Ishikawa (cell line): Measurements from ENCODE around the gene FGD5.

Experiments
- EP300 ChIP-seq: IDR thresholded peaks from 2 replicates; pipeline ENCODE4 v1.6.1; 2012; ENCODE audit warnings: borderline replicate concordance
- FOXM1 ChIP-seq: IDR thresholded peaks from 2 replicates; pipeline ENCODE4 v1.6.1; 2012; ENCODE audit warnings: low read depth, borderline replicate concordance

DNA sequence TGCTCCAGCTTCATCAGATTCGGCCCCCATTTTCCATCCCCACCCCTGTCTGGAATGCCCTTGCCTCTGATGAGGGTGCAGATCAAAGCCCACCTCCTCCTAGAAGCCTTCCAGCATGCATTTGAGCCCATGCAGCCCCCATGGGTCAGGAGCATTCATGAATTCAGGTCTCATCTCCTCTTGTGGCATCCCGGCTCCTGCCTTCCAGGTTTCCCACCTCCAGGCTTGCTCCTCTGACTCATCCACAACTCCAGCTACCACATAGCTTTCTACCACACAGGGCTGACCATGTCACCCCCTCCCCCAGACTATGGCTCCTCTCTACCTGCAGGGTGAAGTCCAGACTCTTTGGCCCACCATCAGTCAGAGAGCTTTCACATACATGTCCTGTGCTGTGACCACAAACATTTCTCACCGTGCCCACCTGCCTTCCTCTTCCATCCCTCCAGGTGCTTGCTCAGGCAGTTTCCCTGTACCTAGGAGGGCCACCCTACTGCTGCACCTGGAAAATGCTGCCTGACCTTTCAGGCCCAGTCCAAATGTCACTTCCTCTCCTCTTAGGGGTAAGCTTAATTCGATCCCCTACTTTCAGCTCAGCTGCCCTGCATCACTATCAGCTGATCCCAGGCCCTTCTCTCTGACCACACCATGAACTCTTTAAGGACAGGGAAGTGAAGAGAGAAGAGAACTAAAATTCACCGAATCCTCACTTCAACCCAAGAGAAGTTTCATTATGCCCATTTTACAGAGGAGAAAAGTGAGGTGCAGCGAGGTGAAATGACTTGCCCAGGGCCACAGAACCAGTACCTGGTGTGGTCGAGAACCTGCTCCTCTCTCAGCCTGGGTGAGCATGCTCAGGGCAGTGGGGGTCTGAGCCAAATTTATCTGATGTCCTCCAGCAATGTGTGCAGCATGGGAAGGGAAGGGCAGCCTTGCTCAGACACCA lies 13.7 kb upstream of the FGD5 start:
- no peak for TF ChIP-seq FOXM1
- TF ChIP-seq EP300 = no peak
